Measurements from ENCODE around the gene SLC38A10.

Gene SLC38A10

DNA sequence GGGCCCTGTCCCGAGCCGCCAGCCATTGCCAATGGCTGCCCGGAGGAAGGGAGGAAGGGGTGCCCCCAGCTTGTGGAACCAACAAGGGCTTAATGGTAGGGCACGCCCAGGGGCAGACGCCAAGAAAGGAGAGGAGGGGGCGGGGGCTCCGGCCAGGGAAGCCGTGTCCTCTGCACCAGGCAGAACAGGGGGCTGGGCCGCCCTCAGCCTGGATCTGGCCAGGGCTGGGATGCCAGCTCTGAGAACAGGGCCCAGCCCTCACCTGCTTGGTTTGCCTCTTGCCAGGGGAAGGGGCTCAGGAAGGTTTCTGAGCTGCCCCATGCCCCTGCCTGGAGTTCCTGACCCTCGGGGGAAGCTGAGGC, 35.8 kb upstream of the SLC38A10 start:
- no peak for DNase-seq

DNA sequence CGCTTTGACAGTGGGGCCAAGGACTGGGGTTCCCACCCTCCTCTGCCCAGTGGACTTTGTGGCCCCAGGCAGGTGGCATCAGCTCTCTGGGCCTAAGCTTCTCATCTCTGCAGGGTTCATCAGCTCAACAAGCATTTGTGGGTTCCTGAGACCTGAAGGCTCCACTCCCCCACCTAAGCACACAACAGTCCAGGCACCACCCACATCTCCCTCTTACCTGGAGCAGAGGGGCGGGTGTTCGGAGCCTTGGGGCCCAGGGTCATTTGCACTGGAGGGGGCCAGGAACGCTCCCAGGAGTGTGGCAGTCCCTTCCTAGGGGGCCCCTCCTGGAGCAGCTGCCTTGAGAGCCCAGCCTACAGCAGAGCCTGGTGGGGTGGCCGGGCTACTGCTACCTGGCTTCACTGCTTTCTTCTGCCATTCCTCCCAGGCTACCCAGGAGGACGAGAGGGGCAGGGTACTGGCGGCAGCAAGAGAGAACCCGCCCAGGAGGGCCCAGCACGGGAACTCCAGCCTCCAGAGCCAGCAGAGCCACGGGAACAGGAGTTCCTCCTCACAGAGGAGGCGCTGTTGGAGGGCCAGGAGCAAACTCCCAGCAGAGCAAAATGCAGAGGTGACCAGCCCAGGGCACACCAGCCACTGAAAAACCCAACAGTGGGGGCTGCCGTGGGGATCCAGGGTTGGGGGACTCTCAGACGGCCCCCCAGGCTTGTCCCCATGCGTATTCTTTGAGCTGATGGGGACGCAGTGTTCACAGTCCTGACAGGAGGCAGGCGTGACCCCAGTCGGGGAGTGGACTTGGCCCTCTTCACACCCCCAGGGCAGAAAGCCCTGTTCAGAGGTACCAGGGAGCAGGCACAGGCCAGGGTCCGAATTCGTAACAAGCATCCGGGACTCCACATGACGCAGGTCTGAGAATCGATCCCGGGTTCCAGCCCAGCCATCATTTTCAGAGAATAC, 35.1 kb upstream of the SLC38A10 start:
- DNase-seq: no peak

DNA sequence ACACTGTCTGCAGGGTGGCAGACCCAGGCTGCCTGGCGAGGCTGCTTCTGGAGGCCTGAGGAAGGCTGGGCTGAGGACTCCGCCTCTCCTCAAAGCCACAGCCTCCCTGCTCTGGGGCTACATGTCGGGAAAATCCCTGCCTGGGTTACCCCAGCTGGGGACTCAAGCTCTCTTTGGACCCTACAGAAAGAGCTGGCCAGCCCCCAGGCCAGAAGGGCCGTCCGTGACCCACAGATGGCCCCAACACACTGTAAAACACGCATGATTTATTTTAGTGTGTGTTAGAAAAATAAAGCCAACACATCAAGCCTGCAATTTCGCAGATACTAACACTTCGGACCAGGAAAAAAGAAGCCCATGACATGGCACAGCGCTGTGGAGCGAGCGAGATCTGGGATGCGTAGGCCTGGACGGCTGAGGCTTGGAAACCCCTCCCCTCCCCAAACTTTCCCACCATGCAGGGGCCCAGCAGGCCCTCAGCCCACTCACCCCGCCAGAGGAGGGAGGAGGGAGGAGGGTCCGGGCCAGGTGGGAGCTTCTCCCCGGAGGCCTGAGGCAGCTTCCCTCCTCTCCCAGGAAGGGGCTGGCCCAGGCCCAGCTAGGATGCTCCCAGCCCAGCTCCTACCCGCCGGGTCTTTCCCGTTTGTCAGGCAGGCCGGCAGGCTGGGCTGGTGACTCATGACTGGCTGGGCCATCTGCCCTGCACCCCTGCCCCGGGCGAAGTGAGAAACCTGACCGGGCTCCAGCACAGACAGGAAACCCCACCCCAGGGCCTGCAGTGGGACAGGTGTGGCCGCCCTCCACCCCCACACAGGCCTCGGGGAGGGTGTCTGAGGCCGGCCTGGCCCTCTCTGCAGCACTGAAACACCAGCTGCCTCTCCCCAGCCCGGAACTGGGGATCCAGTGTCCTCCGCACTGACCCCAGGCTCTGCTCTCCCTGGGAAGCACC, 34.1 kb upstream of the SLC38A10 start:
- DNase-seq: no peak

DNA sequence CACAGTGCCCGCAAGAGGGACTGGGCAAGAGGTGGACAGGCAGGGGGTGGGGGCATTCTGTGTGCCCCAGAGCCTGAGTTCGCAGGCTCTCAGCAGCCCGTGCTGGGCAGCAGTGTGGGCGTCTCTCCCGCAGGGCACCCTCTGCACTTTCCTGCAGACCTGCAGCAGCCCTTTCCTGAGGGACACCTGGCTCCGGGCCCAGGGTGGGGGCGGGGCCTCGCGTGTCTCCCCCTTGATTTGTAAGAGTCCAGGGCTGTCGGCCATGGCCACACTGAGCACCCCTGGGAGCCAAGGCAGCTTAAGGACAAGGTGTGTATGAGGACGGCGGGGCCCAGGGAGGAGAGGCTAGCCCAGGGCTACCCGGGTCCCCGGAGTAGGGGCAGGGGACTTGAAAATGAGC, 33.4 kb upstream of the SLC38A10 start:
- DNase-seq: no peak

DNA sequence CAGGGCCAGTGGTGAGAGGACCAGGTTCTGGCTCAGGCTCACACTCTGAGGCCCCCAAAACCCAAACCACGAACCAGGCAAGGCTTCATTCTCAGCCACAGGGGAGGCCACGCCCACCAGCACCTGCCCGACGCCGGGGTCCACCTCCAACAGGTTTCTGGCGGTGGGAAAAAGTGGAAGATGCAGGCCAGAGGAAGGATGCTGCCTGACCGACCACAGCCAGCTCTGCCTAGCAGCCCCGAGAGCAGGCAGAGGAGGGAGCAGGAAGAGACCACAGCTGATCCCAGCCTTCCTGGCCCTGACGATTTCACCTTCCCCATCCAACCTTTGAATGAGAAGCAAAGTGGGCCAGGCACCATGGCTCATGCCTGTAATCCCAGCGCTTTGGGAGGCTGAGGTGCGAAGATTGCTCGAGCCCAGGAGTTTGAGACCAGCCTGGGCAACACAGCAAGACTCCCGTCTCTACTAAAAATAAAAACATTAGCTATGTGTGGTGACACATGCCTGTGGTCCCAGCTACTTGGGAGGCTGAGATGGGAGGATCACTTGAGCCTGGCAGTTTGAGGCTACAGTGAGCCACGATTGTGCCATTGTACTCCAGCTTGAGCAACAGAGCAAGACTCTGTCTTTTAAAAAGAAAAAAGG, 30.7 kb upstream of the SLC38A10 start:
- no peak for DNase-seq

DNA sequence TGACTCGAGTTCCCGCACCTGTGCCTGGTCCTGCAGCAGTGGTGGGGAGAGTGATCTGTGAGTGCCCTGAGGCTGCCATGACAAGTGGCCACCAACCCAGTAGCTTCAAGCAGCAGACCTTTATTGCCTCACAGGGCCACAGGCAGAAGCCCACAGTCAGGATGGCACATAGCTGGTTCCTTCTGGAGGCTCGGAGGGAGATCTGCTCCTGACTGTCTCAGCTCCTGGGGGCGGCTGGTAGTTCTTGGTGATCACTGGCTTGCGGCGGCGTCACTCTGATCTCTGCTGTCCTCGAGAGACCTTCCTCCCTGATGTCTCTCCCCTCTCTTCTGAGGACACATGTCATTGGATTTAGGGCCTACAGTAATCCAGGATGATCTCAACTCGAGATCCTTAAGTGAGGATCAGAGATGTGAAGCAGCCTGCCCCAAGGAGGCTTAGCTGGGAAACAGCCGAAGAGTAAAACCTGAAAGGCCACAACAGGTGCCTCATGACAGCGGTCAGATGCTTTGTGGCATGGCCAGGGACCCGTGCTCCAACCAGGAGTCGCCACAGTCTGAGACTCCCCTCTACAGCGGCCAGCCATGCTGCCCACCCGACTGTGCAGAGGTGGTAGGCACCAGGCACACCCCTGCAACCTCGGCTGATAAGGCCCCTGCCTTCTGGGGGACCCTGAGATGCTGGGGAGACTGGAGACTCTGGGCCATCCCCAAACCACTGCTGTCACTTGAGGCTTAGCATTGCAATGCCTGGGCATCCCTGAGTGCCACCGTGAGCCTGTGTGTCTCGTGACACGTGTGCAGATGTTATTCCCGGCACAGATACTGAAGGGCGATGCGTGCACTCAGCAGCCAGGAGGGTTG, 30.0 kb upstream of the SLC38A10 start:
- DNase-seq: no peak

DNA sequence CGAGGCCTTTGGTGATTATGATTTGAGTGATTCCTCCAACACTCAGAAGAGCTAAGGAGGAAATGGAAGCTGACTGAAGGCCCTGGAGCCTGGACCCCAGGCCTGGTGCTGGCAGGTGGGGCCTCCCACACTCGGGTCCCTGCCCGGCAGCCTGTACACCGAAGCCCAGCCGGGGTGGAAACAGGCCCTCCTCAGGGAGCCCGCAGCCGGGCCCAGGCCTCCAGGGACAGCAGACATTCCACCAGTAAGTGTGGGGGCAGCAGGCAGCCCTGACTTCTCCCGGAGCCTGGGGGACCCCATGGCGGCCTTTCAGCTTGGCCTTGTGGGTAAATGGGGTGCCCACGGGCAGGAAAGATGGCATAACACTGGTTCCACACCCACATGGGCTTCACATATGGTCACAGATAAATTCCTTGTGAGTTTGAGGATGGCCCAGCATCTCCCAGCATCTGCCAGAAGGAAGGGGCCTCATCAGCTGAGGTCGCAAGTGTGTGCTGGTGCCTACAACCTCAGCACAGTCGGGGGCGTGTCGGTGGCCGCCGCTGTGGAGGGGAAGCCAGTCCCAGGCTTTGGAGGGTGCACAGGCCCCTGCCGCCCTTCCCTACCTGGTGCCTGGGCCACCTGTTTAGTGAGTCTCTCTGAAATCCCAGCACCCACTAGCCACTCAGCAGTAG, 29.2 kb upstream of the SLC38A10 start:
- no peak for DNase-seq

DNA sequence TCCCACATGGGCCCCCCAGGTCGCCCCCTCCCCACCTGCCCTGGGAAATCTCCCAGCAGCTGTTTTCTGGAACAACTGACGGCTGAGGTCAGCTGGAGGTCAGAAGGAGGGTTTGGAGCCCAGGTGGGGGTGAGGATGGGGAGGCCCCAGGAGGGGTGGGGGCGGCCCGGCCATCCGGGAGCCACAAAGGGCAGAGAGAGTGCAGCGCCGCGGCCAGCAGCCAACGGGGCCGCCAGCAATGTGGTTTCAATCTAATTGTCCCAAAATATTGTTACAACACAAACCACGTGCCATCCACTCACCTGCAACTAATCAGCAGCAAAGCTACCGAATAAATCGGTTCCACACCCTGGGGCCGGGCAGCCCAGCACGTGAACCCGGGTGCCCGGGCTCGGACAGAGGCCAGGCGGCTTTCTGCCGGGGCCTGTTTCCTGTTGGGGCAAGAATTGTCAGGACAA, 28.3 kb upstream of the SLC38A10 start:
- no peak for DNase-seq

DNA sequence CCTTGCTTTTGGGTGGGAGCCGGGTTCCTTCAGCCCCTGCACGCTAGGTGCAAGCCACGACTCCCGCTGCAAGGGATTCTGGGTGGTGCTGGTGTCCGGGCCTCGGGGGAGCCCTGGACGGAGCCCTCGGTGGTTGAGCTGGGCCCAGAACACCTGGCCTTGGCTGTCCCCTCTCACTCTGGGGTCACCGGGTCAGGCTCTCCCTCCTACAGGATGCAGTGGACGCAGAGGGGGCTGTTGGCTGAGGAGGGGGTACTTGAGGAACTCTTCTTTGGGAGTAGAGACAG, 27.9 kb upstream of the SLC38A10 start:
- DNase-seq: no peak

DNA sequence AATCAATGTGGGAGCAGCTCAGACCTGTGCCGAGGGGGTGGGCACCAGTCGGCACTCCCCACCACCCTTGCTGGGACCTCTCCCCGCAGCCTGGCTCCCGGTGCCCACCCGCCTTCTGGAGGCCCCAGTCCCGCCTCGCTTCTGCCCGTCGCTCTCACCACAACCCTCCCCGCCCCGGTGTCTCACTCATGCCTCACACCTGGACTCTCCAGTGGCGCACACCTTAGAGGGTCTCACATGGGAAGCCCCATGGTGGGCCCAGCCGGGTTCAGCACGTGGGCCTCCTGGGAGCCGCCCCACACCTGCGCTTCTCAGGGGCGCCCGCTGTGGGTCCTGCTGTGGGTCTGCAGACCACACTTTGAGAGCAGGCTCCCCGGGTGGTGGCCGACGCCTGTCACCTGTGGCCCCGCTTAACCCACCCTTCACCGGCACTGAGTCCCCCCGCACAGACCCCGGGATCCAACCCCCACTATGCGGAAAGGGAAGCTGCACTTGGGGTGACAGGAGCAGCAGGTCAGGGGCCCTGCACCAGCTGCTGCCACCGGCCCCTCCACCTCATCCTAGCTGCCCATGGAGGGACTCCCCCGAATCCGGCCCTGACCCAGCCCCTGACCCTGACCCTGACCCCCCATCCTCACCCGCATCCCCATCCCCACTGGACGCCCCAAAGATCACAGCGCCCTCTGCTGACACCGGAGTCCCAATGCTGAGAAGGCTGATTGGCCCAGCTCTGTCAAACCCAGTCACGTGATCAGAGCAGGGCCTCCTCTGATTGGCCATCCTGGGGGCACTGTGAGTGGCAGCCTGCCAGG, 27.4 kb upstream of the SLC38A10 start:
- peak; percentile 30 for DNase-seq

DNA sequence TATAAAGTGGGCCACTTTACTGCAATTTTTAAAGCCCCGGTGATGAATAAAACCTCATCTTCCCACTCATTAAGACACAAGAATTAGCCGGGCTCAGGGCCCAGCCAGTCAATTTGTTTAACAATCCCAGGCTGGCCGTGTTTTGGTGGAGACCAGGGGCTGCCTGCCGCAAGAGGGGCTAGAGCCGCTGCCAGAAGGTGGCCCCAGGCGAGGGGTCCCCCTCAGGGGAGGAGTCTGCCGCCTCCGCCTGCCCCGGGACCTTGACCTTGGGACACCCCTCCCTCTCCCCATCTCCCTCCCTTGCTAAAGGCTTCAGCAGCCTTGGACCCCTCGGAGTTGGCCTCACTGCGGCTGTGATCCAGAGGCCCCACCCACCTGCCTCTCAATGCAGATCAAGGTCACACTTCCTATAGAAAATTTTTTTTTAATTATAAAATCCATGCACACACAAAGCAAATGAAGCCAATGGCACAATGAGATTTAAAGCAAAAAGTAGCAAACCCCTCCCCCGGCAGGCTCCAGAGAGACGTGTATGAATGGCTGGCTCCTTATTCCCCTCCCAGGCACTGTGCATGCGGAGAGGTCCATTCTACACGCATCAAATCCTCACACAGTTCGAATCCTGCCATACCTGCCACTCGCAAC, 23.0 kb upstream of the SLC38A10 start:
- no peak for DNase-seq

DNA sequence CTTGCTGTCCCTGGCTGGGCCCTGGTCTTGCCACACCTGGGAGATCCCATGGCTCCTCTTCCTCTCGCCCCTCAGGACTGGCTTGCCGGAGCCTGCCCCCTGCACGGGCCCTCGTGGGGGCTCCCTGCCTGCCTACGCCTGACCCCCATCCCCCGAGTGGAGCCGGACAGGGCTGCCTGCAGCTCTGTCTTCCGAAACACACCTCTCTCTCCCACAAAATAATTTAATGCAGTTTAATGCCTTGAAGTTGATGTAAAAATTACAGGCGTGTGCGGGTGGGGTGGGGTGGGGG, 22.4 kb upstream of the SLC38A10 start:
- no peak for DNase-seq

DNA sequence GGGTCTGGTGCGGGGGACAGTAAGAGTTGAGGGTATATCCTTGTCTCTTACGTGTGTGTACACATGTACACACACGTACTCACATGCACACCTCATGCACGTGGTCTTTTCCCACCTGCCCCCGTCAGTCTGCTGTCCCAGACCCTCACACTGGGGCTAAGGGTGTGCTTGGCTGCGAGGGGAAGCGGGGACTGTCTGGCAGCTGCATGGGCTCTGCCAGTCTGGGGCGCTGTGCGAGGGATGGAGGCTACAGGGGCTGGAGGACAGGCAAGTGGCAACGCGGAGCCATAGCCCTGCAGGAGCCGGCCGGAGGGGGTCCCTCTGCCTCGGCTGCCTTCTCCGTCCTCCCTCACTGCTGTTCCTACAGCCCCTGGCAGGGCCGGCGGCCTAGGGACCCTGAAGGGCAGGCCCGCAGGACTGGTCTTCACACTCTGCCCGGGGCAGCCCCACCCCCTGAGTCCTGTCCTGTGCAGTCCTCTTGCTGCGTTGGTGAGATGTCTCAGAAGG, 20.8 kb upstream of the SLC38A10 start:
- DNase-seq: no peak

DNA sequence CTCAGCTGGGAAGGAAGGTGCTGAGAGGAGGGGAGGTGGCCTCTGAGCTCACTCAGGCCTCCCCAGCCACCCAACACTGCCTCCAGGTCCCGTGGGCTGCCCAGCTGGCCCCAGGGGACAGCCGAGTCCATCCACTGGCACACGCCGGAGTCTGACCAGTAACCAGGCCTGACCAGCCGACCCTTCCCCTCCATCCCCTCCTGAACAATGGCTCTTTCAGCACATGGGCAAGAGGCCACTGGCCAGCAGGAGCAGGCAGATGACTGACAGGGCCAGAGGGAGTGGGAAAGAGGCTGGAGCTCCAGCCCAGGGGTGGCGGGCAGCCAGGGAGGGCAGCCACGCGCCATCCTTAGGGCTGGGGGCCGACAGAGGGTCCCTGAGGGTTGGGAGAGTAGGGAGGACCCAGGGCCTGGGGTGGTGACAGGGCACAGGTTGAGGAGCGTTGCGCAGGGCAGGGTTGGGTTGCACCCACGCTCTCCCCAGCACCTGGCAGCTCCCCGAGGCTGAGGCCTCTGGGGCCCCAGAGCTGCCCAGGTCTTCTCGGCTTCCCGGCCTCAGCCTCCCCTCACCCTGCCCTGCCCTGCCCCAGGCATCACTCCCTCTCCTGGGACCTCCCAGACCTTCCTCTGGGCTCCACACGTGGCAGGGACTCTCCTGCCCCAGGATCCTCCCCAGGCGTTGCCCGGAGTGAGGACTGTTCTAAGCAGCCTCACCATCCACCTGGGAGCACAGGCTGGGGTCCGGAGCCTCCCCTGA, 20.2 kb upstream of the SLC38A10 start:
- no peak for DNase-seq

DNA sequence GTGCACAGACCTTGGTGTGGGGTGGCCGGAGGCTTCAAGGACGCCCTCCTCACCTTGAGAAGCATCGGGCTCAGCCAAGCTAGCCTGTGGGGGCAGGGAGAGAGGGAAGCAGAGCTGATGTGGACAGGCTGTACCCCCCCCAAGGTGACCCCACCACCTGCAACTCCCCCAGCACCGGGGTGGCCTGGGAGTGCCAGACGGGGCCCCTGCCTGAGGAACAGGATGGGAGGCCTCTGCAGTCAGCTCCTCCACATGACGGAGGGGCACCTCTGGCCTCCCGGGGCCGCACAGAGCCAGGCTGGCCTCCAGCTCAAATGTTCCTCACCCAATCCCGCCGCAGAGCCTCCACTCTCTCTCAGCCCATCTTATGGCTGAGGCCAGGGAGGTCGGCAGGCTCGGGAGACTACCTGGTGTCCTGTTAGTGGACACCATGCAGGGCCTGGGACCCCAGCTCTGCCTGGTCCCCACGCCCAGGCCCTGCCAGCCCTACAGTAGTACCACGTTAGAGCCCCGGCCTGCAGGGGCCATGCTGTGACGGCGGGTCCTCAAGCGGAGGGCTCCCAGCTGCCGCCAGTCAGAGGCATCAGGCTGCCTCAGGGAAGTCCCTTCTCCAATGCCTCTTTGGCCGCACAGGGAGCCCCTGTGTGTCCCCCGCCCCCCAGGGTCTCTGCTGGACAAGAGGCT, 19.4 kb upstream of the SLC38A10 start:
- no peak for DNase-seq

DNA sequence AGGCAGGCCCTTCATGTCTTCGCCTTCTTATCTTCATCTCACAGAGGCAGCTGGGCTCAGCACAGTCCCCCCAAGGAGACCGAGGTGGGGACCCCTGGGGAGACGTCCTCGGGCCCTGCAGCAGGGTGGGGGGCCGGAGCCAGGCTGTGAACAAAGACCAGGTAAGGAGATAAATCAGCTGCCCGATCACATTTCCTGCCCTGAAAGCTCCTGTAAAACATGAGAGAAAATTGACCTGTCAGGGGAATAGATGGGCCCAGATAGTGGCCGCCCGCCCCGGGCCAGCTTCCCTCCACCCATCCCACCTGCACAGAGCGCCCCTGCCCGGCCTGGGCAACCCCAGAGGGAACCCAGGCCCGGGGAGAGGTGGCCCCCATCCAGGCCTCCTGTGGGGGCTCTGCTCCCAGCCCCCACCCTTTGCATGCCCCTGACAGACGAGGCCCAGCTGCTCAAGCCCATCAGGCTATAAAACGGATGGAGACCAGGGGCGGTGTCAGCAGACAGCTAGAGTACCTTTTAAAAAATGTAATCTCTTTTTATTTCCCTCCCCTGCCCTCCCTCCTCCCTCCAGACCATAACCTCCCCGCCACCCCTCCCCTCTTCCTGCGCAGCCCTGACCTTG, 18.8 kb upstream of the SLC38A10 start:
- DNase-seq: no peak

DNA sequence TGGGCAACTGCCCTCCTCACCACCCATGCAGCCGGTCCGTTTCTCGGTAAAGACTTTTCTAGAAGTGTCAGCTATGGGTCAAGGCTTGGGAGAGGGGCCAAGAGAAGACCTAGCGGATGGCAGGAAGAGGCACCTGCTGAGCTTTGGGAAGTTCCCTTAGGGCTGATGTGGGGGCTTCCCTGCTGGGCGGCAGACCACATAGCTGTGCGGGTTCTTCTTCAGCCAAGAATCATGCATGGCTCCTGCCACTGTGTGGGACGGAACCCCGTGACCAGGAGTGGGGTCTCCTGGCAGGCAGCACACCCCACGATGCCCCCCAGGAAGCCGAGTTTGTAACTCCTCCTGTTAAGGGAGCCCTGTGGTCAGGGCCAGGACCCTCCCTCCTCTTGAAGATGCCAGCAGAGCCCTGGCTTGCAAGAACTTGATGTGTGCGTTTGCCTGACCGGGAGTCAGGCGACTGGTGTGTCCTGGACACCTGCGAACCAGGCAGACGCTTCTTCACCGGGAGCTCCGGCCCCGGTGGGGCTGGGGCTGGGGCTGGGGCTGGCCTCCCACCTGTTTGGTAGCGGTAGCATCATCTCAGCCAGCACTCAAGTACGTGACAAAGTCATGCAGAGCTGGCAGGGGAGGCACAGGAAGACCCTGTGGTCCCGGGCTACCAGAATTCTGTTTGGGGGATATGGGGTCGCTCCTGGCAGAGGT, 17.7 kb upstream of the SLC38A10 start:
- DNase-seq: no peak

DNA sequence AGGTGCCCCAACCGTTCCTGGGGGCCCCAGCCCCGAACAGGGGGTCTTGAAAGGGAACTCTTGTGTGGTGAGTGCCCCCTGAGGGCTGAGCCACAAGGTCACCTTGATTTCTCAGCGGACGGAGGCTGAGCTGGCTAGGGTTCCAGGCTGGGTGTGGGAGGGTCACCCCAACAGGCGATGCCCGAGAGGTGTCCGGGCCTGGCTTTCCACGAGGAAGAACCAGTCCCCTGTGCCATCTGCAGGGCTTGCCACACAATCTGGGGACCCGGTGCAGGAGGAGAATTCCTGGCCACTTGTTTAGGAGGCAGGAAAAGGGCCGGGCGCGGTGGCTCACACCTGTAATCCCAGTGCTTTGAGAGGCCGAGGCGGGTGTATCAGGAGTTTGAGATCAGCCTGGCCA, 16.8 kb upstream of the SLC38A10 start:
- no peak for DNase-seq

All from effector CD4-positive, alpha-beta T cell (primary cell).